ENCODE data around the gene C2orf81. TPM values are rescaled to one million over a fixed set of nuclear protein-coding genes. Genes with fewer than 3 reads are reported as not detected.

The C2orf81 gene
- total RNA-seq, 1 donor from 2014 or later = 10.3 TPM

GRCh38 chr2:74384051-74384450 lies 37.4 kb downstream of the C2orf81 start:
- no peaks in the 10 kb centered on the region for H3K27me3 ChIP-seq
- intact Hi-C loops (cut with DNase I) = no loop called here
- no peak overlapping the region for H3K4me3 ChIP-seq
- peaks cover 15 to 48% of the 10 kb centered on the region in 2 donors for H3K4me1 ChIP-seq
- no peaks in the 10 kb centered on the region for H3K36me3 ChIP-seq
- DNase-seq (ENCODE audit: low spot score in 2 of 2) = peak in 1 of 2 donors; percentile 35
- H3K9me3 ChIP-seq = no peaks in the 10 kb centered on the region
- H3K27ac ChIP-seq = peak overlapping the region; percentile 44 to 71
- no peak for TF ChIP-seq CTCF (IDR thresholded peaks at IDR 0.05)

- H3K36me3 ChIP-seq = peaks cover 0 to under 1% of the 10 kb centered on the region in 2 donors
- no peak overlapping the region for H3K4me3 ChIP-seq
- peaks cover 15 to 48% of the 10 kb centered on the region in 2 donors for H3K4me1 ChIP-seq
- intact Hi-C loops (cut with DNase I) = no loop called here
- H3K27me3 ChIP-seq = no peaks in the 10 kb centered on the region
- no peak for TF ChIP-seq CTCF (IDR thresholded peaks at IDR 0.05)
- H3K27ac ChIP-seq = peak overlapping the region; percentile 44 to 71
- H3K9me3 ChIP-seq = no peaks in the 10 kb centered on the region
- DNase-seq (ENCODE audit: low spot score in 2 of 2) = peak in 1 of 2 donors; percentile 60
Measured at GRCh38 chr2:74383254-74383653, 38.2 kb downstream of the C2orf81 start.

- Histone ChIP-seq H3K27me3 (no peaks in the 10 kb centered on the region), H3K27ac (peak overlapping the region in 1 of 2 donors; percentile 17), H3K9me3 (no peaks in the 10 kb centered on the region), H3K4me1 (peaks cover 15 to 36% of the 10 kb centered on the region in 2 donors), H3K36me3 (peaks cover 11 to 15% of the 10 kb centered on the region in 2 donors), H3K4me3 (no peak overlapping the region)
- intact Hi-C loops (cut with DNase I) = no loop called here
- TF ChIP-seq CTCF (IDR thresholded peaks at IDR 0.05) = no peak
- peak in 1 of 2 donors; percentile 11 for DNase-seq (ENCODE audit: low spot score in 2 of 2)
Measured at GRCh38 chr2:74381751-74382150, 39.7 kb downstream of the C2orf81 start.

GRCh38 chr2:74379851-74380789 lies 41.3 kb downstream of the C2orf81 start, which contains the start of gene DCTN1:
Gene DCTN1, minus strand, starts transcription at chr2:74380311. Its CDS starts 274 bp downstream, at chr2:74380037.
- H3K9me3 ChIP-seq = no peaks in the 10 kb centered on the region
- peak in 1 of 2 donors; percentile 69 for DNase-seq (ENCODE audit: low spot score in 2 of 2)
- H3K27ac ChIP-seq = peak within 1 kb of the TSS in 1 of 2 donors; percentile 31
- TF ChIP-seq CTCF (IDR thresholded peaks at IDR 0.05) = no peak
- peak within 1 kb of the TSS; percentile 50 to 59 for H3K4me3 ChIP-seq
- intact Hi-C loops (cut with DNase I) = no loop called here
- H3K4me1 ChIP-seq = peaks cover 15 to 39% of the 10 kb centered on the region in 2 donors
- no peaks in the 10 kb centered on the region for H3K27me3 ChIP-seq
- peaks cover 18 to 23% of the 10 kb centered on the region in 2 donors for H3K36me3 ChIP-seq

GRCh38 chr2:74378007-74378406 lies 43.4 kb downstream of the C2orf81 start:
- Histone ChIP-seq H3K36me3 (peaks cover 18 to 24% of the 10 kb centered on the region in 2 donors), H3K9me3 (no peaks in the 10 kb centered on the region), H3K4me3 (no peak overlapping the region), H3K27ac (no peak overlapping the region), H3K27me3 (no peaks in the 10 kb centered on the region), H3K4me1 (peaks cover 14 to 39% of the 10 kb centered on the region in 2 donors)
- intact Hi-C loops (cut with DNase I) = no loop called here
- DNase-seq (ENCODE audit: low spot score in 2 of 2) = no peak
- TF ChIP-seq CTCF (IDR thresholded peaks at IDR 0.05) = no peak

All from ascending aorta (tissue), 2 donors.